Panc1 (cell line): Measurements from ENCODE around the gene RARB. TPM values are rescaled to one million over a fixed set of nuclear protein-coding genes. Genes with fewer than 3 reads are reported as not detected.

ENCODE experiments used
- ATAC-seq: fragments of 200-7000 bp; cut with Tn5 transposase; 2 replicates; pipeline ENCODE4 v1.9.1; 2020; ENCODE audit warnings: mild to moderate bottlenecking, moderate library complexity
- BruUV-seq: library from RNA; stranded (reverse); fragments of 400-500 nt; replicated peaks from 2 replicates; lab custom pipeline; 2021; lab: Mats Ljungman, UMichigan
- CTCF ChIA-PET: fragments of 300-600 bp; sonication (Branson Sonifier 250); formaldehyde crosslinking; loops from one replicate; lab custom pipeline; 2022; ENCODE audit warnings: antibody characterized with exemption; lab: Charles Lee
- POLR2A ChIA-PET: fragments of 300-600 bp; sonication (Branson Sonifier 250); formaldehyde crosslinking; loops from one replicate; lab custom pipeline; 2022; ENCODE audit warnings: antibody characterized with exemption; lab: Charles Lee
- DNase-seq: peaks from one replicate; pipeline ENCODE4 v3.0.0-alpha.2; 2010; ENCODE audit warnings: low read depth, low spot score
- H3K27ac ChIP-seq: 2 replicates; pipeline ENCODE4 v1.5.1; 2011; ENCODE audit warnings: mild to moderate bottlenecking, low read length, inconsistent platforms
- H3K27me3 ChIP-seq: fragments of 200-500 bp; sonication (Bioruptor generic); 2 replicates; pipeline ENCODE4 v1.6.0; 2014; ENCODE audit warnings: low read length, inconsistent platforms; ENCODE audit not compliant: control insufficient read depth, insufficient read depth
- H3K36me3 ChIP-seq: fragments of 200-500 bp; sonication (Bioruptor generic); 2 replicates; pipeline ENCODE4 v1.5.1; 2014; ENCODE audit warnings: inconsistent platforms, mild to moderate bottlenecking, low read length, moderate library complexity; ENCODE audit not compliant: control insufficient read depth, insufficient read depth
- H3K4me1 ChIP-seq: 2 replicates; pipeline ENCODE4 v1.5.1; 2011; ENCODE audit warnings: inconsistent platforms, mild to moderate bottlenecking, low read length, moderate library complexity; ENCODE audit not compliant: control insufficient read depth, insufficient read depth
- H3K4me3 ChIP-seq, 2 experiments: 2 replicates each; pipeline ENCODE4 v1.5.1; 2011 to 2012; ENCODE audit warnings: low read depth in 2 of 2, low read length in 2 of 2, mild to moderate bottlenecking in 2 of 2, inconsistent platforms in 1 of 2, moderate library complexity in 1 of 2
- H3K9me3 ChIP-seq: fragments of 200-500 bp; sonication (Bioruptor generic); 2 replicates; pipeline ENCODE4 v1.5.1; 2014; ENCODE audit warnings: low read depth, mild to moderate bottlenecking, inconsistent platforms, low read length, moderate library complexity; ENCODE audit not compliant: control insufficient read depth, insufficient read depth
- POLR2AphosphoS5 ChIP-seq: IDR thresholded peaks from 2 replicates; pipeline ENCODE4 v1.6.1; 2012; ENCODE audit warnings: mild to moderate bottlenecking, low read depth, low read length, moderate library complexity
- SIN3A ChIP-seq: IDR thresholded peaks from 2 replicates; pipeline ENCODE4 v1.6.1; 2012; ENCODE audit warnings: low read depth, mild to moderate bottlenecking, low read length, moderate library complexity, borderline replicate concordance; ENCODE audit not compliant: insufficient read depth
- TCF7L2 ChIP-seq: IDR thresholded peaks from 2 replicates; pipeline ENCODE4 v1.6.1; 2011; ENCODE audit warnings: mild to moderate bottlenecking, low read depth, low read length, inconsistent platforms
- in situ Hi-C: cut with HindIII; loops from 2 replicates; pipeline ENCODE4 v1.10.0; 2016; ENCODE audit warnings: low sequenced_read_pairs, low pct_unique_long_range_greater_than_20kb
- intact Hi-C: fragments of 100-400 bp; cut with micrococcal nuclease; formaldehyde crosslinking; loops from one replicate; pipeline ENCODE4 v1.10.0; 2022; ENCODE audit not compliant: unreplicated experiment
- total RNA-seq: library from RNA; stranded (reverse); gene quantifications from one replicate; pipeline ENCODE4 v1.2.1, GENCODE V29; 2021; ENCODE audit not compliant: unreplicated experiment
- TF ChIP-seq, protein P1 (sequence below), 2 experiments: IDR thresholded peaks; 2 replicates each; pipeline ENCODE4 v1.6.1; 2011 to 2012; ENCODE audit warnings: low read depth in 2 of 2, control low read depth in 1 of 2, low read length in 1 of 2, mild to moderate bottlenecking in 1 of 2, moderate library complexity in 1 of 2; ENCODE audit not compliant: insufficient read depth in 1 of 2
- TF ChIP-seq, protein P2 (sequence below): fragments of 450-650 bp; IDR thresholded peaks from 2 replicates; pipeline ENCODE4 v1.5.1; 2017; ENCODE audit warnings: mild to moderate bottlenecking

RARB gene
- total RNA-seq, 1 experiment from 2014 or later = not detected

DNA sequence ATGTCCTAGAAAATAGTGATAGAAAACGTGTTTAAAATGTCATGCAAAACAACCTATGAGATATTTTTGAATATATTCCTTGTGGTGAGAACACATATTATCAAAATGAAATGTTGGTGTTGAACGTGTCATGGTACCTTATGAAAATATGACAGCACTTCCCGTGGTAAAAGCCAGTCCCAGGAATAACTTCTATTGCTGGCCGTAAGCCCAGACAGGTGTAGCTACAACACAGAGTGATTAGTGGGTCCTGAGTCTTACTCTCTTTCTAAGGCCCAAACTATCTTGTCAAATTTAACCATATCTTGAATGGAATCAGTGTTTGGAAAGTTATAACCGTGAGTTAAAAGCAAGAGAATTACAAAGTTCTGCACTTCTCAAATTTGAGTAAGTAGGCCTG lies 24.1 kb downstream of the RARB start:
- ChIA-PET CTCF (no interaction called here), POLR2A (no interaction called here)
- DNase-seq (no peak), ATAC-seq (no peak)
- H3K27ac ChIP-seq = no peak overlapping the region
- in situ Hi-C loops (no loop called here), intact Hi-C loops (no loop called here)
- TF ChIP-seq, protein P1, sequence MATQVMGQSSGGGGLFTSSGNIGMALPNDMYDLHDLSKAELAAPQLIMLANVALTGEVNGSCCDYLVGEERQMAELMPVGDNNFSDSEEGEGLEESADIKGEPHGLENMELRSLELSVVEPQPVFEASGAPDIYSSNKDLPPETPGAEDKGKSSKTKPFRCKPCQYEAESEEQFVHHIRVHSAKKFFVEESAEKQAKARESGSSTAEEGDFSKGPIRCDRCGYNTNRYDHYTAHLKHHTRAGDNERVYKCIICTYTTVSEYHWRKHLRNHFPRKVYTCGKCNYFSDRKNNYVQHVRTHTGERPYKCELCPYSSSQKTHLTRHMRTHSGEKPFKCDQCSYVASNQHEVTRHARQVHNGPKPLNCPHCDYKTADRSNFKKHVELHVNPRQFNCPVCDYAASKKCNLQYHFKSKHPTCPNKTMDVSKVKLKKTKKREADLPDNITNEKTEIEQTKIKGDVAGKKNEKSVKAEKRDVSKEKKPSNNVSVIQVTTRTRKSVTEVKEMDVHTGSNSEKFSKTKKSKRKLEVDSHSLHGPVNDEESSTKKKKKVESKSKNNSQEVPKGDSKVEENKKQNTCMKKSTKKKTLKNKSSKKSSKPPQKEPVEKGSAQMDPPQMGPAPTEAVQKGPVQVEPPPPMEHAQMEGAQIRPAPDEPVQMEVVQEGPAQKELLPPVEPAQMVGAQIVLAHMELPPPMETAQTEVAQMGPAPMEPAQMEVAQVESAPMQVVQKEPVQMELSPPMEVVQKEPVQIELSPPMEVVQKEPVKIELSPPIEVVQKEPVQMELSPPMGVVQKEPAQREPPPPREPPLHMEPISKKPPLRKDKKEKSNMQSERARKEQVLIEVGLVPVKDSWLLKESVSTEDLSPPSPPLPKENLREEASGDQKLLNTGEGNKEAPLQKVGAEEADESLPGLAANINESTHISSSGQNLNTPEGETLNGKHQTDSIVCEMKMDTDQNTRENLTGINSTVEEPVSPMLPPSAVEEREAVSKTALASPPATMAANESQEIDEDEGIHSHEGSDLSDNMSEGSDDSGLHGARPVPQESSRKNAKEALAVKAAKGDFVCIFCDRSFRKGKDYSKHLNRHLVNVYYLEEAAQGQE (IDR thresholded peaks at IDR 0.05; ENCODE audit: insufficient read depth in 1 of 2, low read depth in 2 of 2, low read length in 1 of 2) = no peak
- TF ChIP-seq, protein P2, sequence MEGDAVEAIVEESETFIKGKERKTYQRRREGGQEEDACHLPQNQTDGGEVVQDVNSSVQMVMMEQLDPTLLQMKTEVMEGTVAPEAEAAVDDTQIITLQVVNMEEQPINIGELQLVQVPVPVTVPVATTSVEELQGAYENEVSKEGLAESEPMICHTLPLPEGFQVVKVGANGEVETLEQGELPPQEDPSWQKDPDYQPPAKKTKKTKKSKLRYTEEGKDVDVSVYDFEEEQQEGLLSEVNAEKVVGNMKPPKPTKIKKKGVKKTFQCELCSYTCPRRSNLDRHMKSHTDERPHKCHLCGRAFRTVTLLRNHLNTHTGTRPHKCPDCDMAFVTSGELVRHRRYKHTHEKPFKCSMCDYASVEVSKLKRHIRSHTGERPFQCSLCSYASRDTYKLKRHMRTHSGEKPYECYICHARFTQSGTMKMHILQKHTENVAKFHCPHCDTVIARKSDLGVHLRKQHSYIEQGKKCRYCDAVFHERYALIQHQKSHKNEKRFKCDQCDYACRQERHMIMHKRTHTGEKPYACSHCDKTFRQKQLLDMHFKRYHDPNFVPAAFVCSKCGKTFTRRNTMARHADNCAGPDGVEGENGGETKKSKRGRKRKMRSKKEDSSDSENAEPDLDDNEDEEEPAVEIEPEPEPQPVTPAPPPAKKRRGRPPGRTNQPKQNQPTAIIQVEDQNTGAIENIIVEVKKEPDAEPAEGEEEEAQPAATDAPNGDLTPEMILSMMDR = no peak
- no peak for TF ChIP-seq TCF7L2
- TF ChIP-seq POLR2AphosphoS5 = no peak
- TF ChIP-seq SIN3A = no peak
- no peak overlapping the region for H3K4me3 ChIP-seq
- no peaks in the 10 kb centered on the region for H3K36me3 ChIP-seq
- H3K27me3 ChIP-seq = no peaks in the 10 kb centered on the region
- no peaks in the 10 kb centered on the region for H3K9me3 ChIP-seq
- no TSS peak for BruUV-seq
- H3K4me1 ChIP-seq = no peaks in the 10 kb centered on the region

DNA sequence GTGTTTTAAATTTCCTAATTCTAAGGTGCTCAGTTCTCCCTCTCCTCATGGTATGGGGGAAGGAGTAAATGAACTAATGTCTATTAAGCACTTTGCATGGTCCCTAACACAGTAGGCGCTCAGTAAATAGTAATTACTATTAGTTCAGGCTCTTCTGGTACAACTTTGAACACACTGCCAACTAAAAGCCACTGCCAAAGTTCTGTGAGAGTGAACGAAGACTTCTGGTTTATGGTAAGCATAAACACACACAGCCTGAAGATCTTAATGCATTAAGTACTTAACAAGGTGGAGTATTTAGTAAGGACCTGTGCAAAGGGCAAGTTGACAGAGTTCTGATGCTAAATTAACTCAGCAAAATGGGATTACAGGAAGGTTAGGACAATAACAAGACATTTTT lies 24.7 kb downstream of the RARB start:
- no TSS peak for BruUV-seq
- H3K27me3 ChIP-seq = no peaks in the 10 kb centered on the region
- no peaks in the 10 kb centered on the region for H3K4me1 ChIP-seq
- H3K9me3 ChIP-seq = no peaks in the 10 kb centered on the region
- ChIA-PET CTCF (no interaction called here), POLR2A (no interaction called here)
- intact Hi-C loops = no loop called here
- DNase-seq (no peak), ATAC-seq (no peak)
- no peaks in the 10 kb centered on the region for H3K36me3 ChIP-seq
- in situ Hi-C loops = no loop called here
- no peak overlapping the region for H3K4me3 ChIP-seq
- no peak overlapping the region for H3K27ac ChIP-seq
- TF ChIP-seq, protein P1 (IDR thresholded peaks at IDR 0.05; ENCODE audit: insufficient read depth in 1 of 2, low read depth in 2 of 2, low read length in 1 of 2) = no peak
- TF ChIP-seq TCF7L2 (no peak), SIN3A (no peak), POLR2AphosphoS5 (no peak)
- TF ChIP-seq, protein P2 = no peak
